ENCODE measurements around the gene DNM1.

DNM1 gene

DNA sequence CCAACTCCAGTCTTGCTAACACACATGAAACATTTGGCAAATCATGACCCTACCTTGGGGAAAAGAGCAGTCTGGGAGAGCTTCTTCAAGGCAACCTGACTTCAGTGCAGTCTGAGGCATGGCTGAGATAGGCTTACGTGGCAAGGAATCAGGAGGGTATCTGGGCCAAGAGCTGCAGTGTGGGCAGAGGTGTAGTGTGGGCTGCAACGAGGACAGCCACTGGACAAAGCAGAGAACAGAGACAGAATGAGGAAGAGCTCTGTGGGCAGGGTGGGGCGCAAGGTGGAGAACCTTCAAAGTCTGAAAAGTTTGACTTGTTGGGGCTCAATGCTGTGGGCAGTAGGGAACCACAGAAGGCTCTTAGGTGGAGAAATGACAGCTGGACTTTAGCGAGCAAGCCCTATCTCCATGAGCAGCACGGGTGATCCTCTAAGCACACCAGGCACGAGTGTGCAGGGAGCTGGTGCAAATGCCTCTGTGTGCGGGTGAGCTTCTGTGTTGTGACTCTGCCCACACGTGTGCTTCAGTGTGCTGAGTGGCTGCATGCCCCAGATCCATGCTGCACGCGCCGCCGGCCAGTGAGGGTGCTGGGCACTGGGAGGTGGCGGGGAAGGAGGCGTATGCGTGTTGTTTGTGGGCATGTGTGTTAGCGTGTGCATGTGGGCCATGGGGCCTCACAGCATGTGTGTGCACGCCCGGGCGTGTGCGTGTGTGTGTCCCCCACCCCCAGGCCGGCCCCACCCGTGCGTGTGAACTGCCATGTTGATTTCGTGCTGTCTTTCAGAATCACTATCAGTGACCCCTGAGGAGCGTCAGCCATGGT is 49.3 kb downstream of the DNM1 start:
- DNase-seq: no peak

- DNase-seq: no peak
Observed at GRCh38 chr9:128253140-128253990, 50.2 kb downstream of the DNM1 start.

DNA sequence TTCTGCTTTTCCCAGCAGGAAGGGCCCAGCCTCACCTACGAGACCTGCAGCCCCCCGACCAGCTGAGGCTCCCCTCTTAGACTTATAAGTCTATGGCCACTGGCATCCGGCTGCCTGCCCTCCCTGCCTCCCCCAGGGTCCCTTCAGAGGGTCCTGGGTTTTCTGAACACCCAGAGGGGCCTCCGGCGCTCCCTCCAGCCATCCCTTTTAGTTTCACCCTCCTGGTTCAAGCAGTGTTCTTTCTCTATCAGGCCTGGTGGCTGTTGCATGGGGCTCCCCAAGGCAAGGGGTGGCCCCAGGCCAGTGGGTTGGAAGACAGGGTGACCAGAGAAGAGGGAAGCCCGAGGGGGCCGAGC is 50.8 kb downstream of the DNM1 start:
- DNase-seq: no peak

DNA sequence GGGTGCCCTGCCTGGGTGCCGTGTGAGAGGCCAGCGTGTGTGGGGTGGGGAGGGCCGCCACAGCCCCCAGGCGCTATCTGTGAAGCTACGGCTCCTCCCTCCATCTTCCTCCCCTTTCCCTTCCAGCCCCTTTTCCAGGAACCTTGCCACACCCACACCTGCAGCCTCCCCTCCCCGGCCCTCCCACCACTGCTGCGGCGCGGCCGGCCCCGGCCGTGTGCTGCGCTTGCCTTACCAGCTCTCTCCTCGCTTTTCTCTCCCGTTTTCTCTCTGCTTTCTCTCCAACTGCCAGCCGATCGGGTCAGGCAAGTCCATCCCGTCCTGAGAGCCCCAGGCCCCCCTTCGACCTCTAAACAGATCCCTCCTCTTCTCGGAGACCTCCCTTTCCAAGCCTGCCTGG is 51.2 kb downstream of the DNM1 start:
- DNase-seq: no peak

DNA sequence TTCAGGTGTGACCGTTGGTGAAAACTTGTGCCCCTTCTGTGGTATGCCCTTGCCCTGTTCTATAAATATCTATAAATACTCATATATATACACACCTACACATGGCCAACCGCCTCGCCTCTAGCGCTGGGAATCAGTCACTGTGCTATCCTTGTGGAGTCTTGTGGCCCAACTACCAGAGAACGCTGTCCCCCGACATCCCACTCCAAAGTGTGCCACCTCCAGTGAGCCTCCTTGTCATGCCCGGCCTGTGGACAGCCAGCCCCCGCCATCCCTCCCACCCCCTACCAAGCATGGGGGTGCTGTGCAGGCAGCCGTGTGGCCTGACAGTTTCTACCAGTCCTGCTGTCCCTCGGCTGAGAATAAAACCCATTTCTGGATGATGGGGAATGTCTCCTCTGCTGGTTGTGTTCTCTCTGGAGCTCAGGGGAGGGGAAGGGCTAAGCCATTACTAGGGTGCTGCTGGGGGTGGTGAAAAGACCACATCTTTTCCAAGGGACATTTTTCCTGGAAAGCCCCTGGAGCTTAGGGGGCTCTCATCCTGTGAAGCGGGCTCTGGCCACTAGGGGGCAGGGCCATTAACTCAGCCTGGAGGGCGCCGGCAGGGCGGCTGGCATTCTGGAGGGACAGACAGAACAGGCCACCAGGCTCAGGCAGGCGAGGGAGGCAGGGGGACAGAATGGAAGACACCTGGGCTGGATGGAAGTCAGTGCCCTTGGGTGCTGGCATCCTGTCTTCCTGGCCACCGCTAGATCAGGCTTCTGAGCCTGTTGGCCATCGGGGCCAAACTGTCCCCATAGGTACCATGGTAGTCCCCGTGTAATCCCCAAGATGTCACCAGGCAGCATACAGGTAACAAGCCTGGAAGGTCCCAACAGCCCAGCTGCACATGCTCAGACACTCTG is 51.9 kb downstream of the DNM1 start:
- DNase-seq: peak in 8 of 14 donors; percentile 1 to 22 (median 16)

GRCh38 chr9:128257086-128257825 is 54.1 kb downstream of the DNM1 start:
- DNase-seq: peak in 2 of 14 donors; percentile 3 to 65

DNA sequence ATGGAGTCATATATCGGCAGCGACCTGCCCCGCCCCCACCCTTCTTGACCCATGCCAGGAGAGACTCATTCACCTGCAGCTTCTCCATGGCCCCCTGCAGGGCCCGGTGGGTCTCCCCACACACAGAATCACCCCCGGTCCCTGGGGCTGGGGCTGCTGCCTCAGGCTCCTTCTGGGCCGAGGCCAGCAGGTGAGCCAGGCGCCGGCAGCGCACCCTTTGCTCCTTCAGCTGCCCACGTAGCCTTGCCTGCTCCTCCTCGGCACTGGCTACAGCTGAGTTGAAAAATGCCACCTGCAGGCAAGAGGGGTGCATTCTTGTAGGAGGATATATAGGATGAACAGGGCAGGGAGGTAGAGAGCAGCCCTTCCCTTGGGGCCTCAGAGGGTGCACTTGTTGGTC is 54.7 kb downstream of the DNM1 start:
- no peak for DNase-seq

DNA sequence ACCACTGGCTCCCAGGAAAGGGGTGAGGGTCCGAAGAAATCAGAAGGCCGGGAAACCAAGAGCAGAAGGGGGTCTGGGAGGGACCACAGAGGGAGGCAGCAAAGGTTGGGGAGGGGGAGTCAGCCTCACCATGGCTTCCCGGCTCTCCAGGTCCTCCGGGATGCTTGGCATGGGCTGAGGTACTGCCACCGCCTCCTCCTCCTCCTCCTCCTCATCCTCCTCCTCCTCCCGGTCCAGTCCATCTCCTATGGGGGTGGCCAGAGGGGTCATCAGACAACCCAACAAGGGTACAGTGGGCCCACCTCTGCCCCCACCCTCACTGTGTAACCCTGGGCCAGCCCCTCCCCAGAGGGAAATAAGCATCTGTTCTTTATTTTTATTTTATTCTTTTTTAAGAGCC is 55.1 kb downstream of the DNM1 start:
- no peak for DNase-seq

DNA sequence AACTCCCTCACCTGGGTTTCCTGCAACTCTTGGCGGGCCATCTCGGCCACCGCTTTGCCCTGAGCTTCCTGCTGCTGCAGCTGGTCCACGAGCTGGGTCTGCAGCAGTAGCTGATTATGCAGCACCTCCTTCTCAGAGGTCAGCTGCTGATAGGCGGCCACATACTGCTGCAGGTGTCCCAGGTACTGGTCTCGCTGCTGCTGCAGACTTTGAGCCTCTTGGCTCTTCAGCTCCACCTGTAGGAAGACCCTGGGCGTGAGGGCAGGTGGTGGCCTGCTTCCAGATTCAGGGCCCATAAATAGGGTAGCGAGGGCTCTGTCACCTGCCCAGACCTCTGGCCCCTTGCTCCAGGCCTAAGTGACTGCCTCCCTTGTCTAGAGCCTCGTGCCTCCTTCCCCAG is 56.0 kb downstream of the DNM1 start:
- DNase-seq: no peak

DNA sequence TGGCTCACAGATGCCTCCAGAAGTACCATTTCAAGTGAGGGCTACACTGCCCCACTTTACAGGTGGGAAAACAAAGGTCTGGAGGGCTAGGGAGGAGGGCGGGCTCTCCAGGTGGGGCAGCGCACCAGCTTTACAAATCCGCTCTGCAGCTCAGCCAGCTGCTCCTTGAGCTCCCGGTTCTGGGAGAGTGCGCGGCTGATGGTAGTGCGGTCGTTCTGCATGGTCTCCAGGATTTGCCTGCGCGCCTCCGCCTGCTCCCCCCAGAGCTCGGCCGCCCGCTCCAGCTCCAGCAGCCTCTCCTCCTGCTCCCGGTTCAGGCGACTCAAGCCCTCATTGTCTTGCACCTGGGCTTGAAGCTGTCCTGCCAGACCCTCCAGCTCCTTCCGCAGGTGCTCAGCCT is 57.2 kb downstream of the DNM1 start:
- DNase-seq: no peak

GRCh38 chr9:128262687-128263086 is 59.5 kb downstream of the DNM1 start:
- DNase-seq: no peak

GRCh38 chr9:128265348-128265847 is 62.2 kb downstream of the DNM1 start:
- no peak for DNase-seq

DNA sequence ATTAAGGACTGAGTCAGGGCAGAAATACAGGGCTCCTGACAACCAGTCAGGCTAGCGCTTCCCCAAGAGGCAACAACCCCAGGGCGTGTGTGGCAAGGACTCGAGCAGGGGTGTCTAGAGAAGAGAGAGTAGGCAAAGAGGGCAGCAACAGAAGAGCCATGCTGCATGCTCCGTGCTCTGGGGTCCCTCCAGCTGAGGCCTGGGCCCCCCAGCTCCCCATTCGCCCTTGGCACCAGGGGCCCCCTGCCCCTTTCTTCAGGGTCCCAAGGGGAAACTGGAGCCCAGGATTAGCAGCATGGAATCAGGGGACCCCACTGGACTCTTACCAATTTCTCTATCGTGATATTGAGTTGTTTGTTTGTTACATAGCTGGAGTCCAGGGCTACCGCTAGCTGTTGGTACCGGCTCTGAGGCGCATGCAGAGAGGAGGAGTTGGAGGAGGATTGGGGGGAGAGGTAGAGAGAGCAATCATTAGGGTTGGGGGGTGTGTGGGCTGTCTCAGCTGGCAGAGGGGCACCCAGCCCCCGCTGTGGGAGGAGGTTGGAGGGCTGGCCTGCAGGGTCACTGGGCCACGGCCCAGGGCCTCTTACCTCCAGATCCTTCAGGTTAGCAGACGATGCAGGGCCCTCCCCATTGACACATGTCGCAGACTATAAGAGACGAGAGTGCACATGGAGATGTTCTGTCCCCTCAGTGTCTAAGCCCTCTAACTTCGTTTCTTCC is 63.9 kb downstream of the DNM1 start:
- no peak for DNase-seq

DNA sequence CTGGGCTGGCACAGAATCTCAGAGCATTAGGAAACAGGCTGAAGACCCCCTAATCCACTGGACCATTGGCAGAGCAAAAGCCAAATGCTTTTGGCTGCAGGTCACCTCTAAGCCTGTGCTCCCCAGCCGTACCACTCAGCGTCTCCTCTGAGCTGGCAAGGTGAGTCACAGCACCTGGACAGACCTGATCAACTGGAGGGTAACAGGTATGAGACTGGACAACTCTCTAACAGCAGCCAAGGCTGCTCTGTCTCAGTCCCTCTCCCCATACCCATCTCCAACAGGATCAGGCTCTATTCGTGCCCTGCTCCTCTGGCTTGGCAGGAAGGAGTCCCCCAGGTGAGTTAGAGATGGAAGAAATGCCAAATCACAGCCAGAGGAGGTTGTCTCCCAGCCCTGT is 67.9 kb downstream of the DNM1 start:
- no peak for DNase-seq

DNA sequence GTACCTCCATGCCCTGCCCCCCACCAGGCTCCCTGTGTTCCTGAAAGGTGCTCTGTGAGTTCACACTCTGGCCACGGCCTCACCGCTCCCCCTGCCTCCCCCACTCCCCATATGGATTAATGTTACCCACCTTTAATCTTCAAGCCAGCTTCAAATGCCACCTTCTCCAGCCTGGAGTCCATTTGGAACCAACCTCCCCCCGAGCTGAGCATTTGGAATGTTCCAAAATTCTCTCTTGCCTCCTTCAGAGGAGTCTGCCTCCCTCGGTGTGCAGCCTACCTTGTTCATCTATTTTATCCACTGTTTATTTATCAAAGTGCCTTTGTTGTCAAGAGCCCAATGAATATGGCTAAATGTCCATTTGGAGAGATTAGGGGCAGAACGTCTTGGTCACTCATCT is 68.3 kb downstream of the DNM1 start:
- no peak for DNase-seq

- no peak for DNase-seq
Observed at GRCh38 chr9:128274245-128274644, 71.1 kb downstream of the DNM1 start.

GRCh38 chr9:128275198-128276007 is 72.2 kb downstream of the DNM1 start, which contains the start of gene GOLGA2:
TSS of gene GOLGA2 (minus strand) at chr9:128276007. CDS start at chr9:128275976, 31 bp downstream.
- DNase-seq: peak in 4 of 14 donors; percentile 16 to 50 (median 29)

DNA sequence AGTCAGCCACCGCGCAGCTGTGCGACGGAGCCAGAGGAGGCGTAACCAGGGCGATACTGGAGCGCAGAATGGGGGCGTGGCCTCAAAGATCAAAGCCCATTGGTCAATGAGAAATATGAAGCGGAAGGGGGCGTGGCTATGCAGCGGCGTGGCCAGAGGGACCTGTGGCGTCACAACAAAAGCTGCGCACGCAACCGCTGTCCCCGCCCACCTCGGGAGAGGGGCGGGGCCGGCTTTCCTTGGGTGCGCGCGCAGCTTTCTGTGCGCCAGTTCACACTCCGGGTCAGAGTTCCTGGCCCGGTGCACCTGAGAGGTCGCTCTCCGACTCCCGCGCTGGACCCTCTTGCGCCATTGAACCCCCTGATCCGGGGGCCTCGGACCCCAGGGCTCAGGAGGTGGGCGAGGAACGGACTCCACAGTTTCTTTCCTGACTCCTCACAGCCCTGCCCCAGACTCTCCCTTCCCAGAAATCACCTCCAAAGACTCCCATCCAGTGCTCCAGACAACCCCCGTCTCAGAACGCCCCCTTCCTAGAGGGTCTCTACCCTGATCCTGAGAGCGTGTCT is 72.9 kb downstream of the DNM1 start, which contains the start of gene SWI5:
TSS of gene SWI5 (plus strand) at position 269 of the 566 bp plus-strand sequence.
- peak; percentile 95 to 99 (median 98) for DNase-seq

- peak in 2 of 14 donors; percentile 37 to 39 for DNase-seq
Observed at GRCh38 chr9:128276574-128277270, 73.5 kb downstream of the DNM1 start.
